Memory B cell (primary cell): ENCODE results near the gene CAPG.
"Not testable (repeated sequence)": the region's sequence is repeated elsewhere in the genome, so short reads cannot be mapped to it uniquely, and the experiment has no call there.

Experiments used
- ATAC-seq: fragments of 150-1000 bp; cut with Tn5 transposase; 2 replicates; pipeline ENCODE4 v1.10.0; 2021; ENCODE audit warnings: low read depth, mild to moderate bottlenecking, moderate library complexity
- DNase-seq, 2 donors: peaks; one replicate each; pipeline ENCODE4 v3.0.0; 2022; ENCODE audit warnings: low spot score in 2 of 2
- H3K27ac Mint-ChIP-seq: one replicate; pipeline ENCODE4 v1.8.0; 2022; ENCODE audit warnings: mild to moderate bottlenecking, moderate library complexity, mixed read lengths
- H3K27me3 Mint-ChIP-seq: one replicate; pipeline ENCODE4 v1.8.0; 2022; ENCODE audit warnings: mixed read lengths
- H3K36me3 Mint-ChIP-seq: one replicate; pipeline ENCODE4 v1.8.0; 2022; ENCODE audit warnings: mild to moderate bottlenecking, mixed read lengths
- H3K4me1 Mint-ChIP-seq: one replicate; pipeline ENCODE4 v1.8.0; 2022; ENCODE audit warnings: mixed read lengths
- H3K4me3 Mint-ChIP-seq: one replicate; pipeline ENCODE4 v1.8.0; 2022; ENCODE audit warnings: mild to moderate bottlenecking, moderate library complexity, mixed read lengths
- H3K9me3 Mint-ChIP-seq: one replicate; pipeline ENCODE4 v1.8.0; 2022; ENCODE audit warnings: mixed read lengths

CAPG gene

DNA sequence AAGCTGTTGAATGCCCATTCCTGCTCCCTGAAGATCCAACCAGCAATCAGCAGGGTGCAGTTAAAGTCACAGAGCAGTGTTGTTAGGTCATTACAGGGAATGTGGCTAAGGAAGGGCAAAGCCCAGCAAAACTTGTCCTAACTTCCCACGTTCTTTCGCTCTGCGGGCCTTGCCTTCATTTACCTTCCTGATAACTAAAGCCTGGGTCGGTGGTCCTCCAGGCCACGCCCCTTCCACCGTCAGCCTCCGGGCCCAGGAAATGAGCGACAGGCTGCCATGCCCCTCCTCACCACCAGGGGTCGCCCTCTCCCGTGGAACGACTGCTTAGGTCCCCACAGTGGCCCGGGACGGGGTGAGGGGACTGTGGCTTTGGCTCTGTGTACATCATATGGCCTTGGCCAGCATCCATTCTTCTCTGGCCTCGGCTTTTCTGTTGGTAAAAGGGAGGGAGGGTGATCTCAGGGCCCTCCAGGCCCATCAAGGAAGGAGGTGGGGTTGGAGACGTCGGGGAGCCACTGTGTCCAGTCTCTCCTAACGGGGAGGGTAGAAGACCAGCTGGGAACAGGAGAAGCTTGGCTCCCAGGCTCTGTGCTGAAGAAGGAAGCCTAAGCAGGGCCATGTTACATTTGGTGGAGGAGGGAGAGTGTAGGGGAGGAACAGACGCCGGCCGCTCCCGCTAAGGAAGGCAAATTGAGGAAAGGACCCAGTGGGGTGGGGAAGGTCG is 10.5 kb upstream of the CAPG start:
- H3K27ac Mint-ChIP-seq: peak overlapping the region; percentile 28
- no peaks in the 10 kb centered on the region for H3K9me3 Mint-ChIP-seq
- no peaks in the 10 kb centered on the region for H3K36me3 Mint-ChIP-seq
- H3K27me3 Mint-ChIP-seq: no peaks in the 10 kb centered on the region
- H3K4me1 Mint-ChIP-seq: peaks cover 13% of the 10 kb centered on the region
- DNase-seq (peak; percentile 92 to 98), ATAC-seq (peak; percentile 70)
- peak overlapping the region; percentile 68 for H3K4me3 Mint-ChIP-seq

DNA sequence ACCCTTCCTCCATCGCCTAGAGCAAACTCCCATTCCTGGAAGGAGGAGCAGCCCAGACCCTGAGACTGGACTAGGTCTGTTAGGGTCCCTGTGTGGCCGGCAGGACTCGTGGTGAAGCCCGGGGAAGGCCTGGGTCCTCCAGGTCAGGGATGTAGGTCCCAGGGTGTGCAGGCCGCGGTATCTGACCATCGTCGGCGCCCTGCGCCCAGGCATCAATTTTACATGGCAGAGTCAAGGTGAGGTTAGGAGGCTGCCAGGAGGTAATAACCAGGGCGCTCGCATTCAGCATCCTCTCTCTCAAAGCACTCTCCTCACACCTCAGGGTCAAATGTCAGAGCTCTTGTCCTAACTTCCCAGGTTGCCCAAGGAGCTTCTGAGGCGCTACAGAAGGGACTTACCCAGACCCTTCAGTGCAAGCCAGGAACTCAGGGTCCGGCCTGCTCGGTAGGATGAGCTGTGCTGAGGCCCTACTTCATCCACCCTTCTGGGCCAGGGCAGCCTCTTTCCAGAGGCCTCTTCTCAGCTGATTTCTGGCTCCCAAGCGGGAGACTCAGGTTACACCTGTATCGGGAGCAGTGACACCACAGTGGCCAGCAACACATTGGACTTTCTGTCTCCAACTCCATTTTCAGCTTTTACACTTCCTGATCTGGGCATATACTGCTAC is 9.0 kb upstream of the CAPG start:
- ATAC-seq: no peak
- DNase-seq: no peak
- Mint-ChIP-seq H3K4me3 (peak overlapping the region; percentile 97), H3K27ac (peak overlapping the region; percentile 91), H3K36me3 (no peaks in the 10 kb centered on the region), H3K27me3 (no peaks in the 10 kb centered on the region), H3K4me1 (peaks cover 13% of the 10 kb centered on the region), H3K9me3 (no peaks in the 10 kb centered on the region)

GRCh38 chr2:85418132-85419008 is 8.2 kb upstream of the CAPG start, which contains the start of gene SH2D6:
Gene SH2D6 (plus strand): TSS chr2:85418714. CDS start chr2:85429466, 10,752 bp downstream.
- H3K27ac Mint-ChIP-seq: peak within 1 kb of the TSS; percentile 91
- H3K36me3 Mint-ChIP-seq: no peaks in the 10 kb centered on the region
- peaks cover 16% of the 10 kb centered on the region for H3K4me1 Mint-ChIP-seq
- H3K27me3 Mint-ChIP-seq: no peaks in the 10 kb centered on the region
- peak; percentile 81 for ATAC-seq
- no peaks in the 10 kb centered on the region for H3K9me3 Mint-ChIP-seq
- peak within 1 kb of the TSS; percentile 97 for H3K4me3 Mint-ChIP-seq
- DNase-seq: peak; percentile 79 to 92

- H3K36me3 Mint-ChIP-seq: no peaks in the 10 kb centered on the region
- no peak overlapping the region for H3K4me3 Mint-ChIP-seq
- H3K4me1 Mint-ChIP-seq: peaks cover 23% of the 10 kb centered on the region
These were observed 5.9 kb upstream of the CAPG start for GRCh38 chr2:85415980-85416650.

DNA sequence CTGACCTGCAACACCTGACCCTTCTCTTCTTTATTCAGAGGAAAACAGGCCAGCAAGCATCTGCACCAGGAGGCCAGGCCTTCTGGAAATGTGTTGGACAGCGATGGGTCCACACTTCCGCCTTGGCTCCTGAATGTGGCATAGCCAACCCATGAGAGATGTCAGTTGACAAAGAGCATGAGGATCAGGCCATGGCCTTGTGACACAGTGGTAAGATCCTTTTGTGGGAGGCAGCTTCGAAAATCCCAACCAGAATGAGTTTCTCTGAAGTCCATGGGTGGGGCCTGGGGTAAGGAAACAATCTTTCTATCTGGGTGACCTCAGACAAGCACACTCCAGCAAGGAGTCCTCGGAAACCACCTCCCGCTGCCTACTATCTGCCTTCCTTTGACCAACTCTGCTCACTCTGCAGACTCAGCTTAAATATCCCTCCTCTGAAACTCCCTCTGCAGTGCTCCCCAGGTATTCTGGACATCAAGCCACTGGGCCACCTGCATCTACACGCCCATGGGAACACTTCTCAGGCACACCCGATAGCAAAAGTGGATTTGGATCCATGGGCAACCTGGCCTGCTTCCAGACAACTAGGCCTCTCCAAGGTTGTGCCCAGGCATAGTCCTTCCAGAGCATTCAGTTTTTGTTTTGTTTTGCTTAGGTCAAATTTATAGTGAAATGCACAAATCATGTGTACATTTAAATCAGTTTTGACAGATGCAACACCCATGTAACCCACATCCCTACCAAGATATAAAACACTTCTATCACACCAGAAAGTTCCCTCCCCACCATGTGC is 4.8 kb upstream of the CAPG start:
- H3K4me1 Mint-ChIP-seq: peaks cover 25% of the 10 kb centered on the region
- no peak for ATAC-seq
- no peaks in the 10 kb centered on the region for H3K36me3 Mint-ChIP-seq
- no peak overlapping the region for H3K27ac Mint-ChIP-seq
- no peak for DNase-seq
- H3K9me3 Mint-ChIP-seq: no peaks in the 10 kb centered on the region
- H3K4me3 Mint-ChIP-seq: peak overlapping the region; percentile 28
- H3K27me3 Mint-ChIP-seq: no peaks in the 10 kb centered on the region

More at GRCh38 chr2:85415980-85416650, 5.9 kb upstream of the CAPG start:
- H3K27ac Mint-ChIP-seq: no peak overlapping the region
- ATAC-seq (no peak), DNase-seq (no peak)
- H3K27me3 Mint-ChIP-seq: no peaks in the 10 kb centered on the region
- no peaks in the 10 kb centered on the region for H3K9me3 Mint-ChIP-seq

DNA sequence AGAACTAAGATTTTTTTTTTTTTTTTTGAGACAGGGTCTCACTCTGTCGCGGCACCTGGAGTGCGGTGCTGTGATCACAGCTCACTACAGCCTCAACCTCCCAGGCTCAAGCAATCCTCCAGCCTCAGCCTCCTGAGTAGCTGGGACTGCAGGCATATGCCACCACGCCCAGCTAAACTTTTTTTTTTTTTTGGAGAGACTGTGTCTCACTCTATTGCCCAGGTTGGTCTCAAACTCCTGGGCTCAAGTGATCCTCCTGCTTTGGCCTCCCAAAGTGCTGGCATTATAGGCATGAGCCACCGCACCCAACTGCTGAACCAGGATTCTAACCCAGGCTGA is 4.2 kb upstream of the CAPG start:
- ATAC-seq, H3K27me3 Mint-ChIP-seq, H3K36me3 Mint-ChIP-seq, DNase-seq, H3K9me3 Mint-ChIP-seq, H3K27ac Mint-ChIP-seq: not testable (repeated sequence)
- peak overlapping the region; percentile 11 for H3K4me3 Mint-ChIP-seq
- peaks cover 27% of the 10 kb centered on the region for H3K4me1 Mint-ChIP-seq

- DNase-seq: no peak
- H3K27ac Mint-ChIP-seq: peak overlapping the region; percentile 87
- peak; percentile 17 for ATAC-seq
These were observed 3.6 kb upstream of the CAPG start for GRCh38 chr2:85413592-85414420.

GRCh38 chr2:85411405-85411748 is 1.2 kb upstream of the CAPG start:
- H3K4me1 Mint-ChIP-seq: peaks cover 35% of the 10 kb centered on the region
- H3K27me3 Mint-ChIP-seq: no peaks in the 10 kb centered on the region
- no peak for DNase-seq
- no peak for ATAC-seq
- no peaks in the 10 kb centered on the region for H3K9me3 Mint-ChIP-seq
- H3K27ac Mint-ChIP-seq: peak overlapping the region; percentile 25
- peak overlapping the region; percentile 87 for H3K4me3 Mint-ChIP-seq
- peaks cover 2% of the 10 kb centered on the region for H3K36me3 Mint-ChIP-seq

More at GRCh38 chr2:85413592-85414420, 3.6 kb upstream of the CAPG start:
- peaks cover 26% of the 10 kb centered on the region for H3K4me1 Mint-ChIP-seq
- H3K27me3 Mint-ChIP-seq: no peaks in the 10 kb centered on the region
- H3K36me3 Mint-ChIP-seq: no peaks in the 10 kb centered on the region
- H3K9me3 Mint-ChIP-seq: no peaks in the 10 kb centered on the region
- peak overlapping the region; percentile 94 for H3K4me3 Mint-ChIP-seq

- H3K4me1 Mint-ChIP-seq: peaks cover 35% of the 10 kb centered on the region
- no peaks in the 10 kb centered on the region for H3K27me3 Mint-ChIP-seq
- H3K9me3 Mint-ChIP-seq: no peaks in the 10 kb centered on the region
- peaks cover 2% of the 10 kb centered on the region for H3K36me3 Mint-ChIP-seq
- no peak for DNase-seq
- peak overlapping the region; percentile 87 for H3K4me3 Mint-ChIP-seq
- no peak for ATAC-seq
- peak overlapping the region; percentile 86 for H3K27ac Mint-ChIP-seq
These were observed 628 bp upstream of the CAPG start for GRCh38 chr2:85410584-85411404.

GRCh38 chr2:85405201-85406059 is 4.7 kb downstream of the CAPG start:
- Mint-ChIP-seq H3K4me1 (peaks cover 33% of the 10 kb centered on the region), H3K9me3 (peaks cover 1% of the 10 kb centered on the region), H3K4me3 (peak overlapping the region; percentile 38), H3K36me3 (peaks cover 18% of the 10 kb centered on the region), H3K27me3 (no peaks in the 10 kb centered on the region), H3K27ac (peak overlapping the region; percentile 36)
- DNase-seq (no peak), ATAC-seq (peak; percentile 24)

- Mint-ChIP-seq H3K4me3 (peak overlapping the region; percentile 44), H3K27me3 (no peaks in the 10 kb centered on the region), H3K27ac (peak overlapping the region; percentile 85), H3K9me3 (peaks cover 1% of the 10 kb centered on the region), H3K4me1 (peaks cover 12% of the 10 kb centered on the region), H3K36me3 (peaks cover 33% of the 10 kb centered on the region)
- DNase-seq: no peak
- peak; percentile 67 for ATAC-seq
These were observed 8.3 kb downstream of the CAPG start for GRCh38 chr2:85401844-85402243.
